ENCODE measurements around the gene DHFR2. TPM values are rescaled to one million over a fixed set of nuclear protein-coding genes. Genes with fewer than 3 reads are reported as not detected.

Gene DHFR2
- total and polyA plus RNA-seq, 9 of the 15 experiments (the other 6 are each of a cell fraction or from before 2014, with no cell fraction given): 0.64 to 1.7 (median 1.4) TPM

DNA sequence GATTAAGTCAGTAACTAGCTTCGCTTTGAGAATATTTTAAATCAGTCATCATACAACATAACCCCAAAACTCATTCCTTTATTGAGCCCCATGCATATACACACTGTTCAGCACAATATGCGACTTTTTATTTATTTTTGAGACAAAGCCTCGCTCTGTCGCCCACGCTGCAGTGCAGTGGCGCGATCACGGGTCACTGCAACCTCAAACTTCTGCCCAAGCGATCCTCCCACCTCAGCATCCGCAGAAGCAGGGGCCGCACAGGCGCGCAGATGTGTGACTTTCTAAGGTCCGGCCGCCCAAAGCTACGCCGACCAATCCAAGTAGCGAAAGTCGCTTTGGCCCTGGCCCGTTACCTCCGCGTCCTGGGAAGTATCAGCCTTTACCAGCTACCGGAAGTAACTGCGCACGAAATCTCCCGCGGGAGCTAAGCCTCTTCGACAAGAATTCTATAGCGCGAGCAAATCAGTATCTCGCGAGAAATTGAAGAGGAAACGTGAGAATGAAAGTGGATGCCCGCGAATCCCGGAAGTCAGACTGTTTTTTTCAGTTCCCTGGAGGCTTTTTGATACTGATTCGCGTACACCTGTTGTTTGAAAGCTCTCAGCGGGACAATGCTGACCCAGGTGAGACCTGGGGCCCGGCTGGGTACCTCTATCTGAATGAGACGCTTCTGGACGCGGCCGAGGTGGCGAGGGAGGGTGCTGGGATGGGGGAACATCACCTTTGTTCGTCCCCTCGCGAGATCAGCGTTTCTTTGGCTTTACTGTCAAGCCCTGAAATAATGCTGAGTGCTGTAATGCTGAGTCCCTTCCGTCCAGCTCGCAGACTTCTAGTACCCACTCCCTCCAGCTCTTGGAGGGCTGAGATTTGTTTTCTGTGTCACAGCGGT is at the start of gene DHFR2, which contains the start of gene NSUN3 (continued):
- TF ChIP-seq, protein P1, sequence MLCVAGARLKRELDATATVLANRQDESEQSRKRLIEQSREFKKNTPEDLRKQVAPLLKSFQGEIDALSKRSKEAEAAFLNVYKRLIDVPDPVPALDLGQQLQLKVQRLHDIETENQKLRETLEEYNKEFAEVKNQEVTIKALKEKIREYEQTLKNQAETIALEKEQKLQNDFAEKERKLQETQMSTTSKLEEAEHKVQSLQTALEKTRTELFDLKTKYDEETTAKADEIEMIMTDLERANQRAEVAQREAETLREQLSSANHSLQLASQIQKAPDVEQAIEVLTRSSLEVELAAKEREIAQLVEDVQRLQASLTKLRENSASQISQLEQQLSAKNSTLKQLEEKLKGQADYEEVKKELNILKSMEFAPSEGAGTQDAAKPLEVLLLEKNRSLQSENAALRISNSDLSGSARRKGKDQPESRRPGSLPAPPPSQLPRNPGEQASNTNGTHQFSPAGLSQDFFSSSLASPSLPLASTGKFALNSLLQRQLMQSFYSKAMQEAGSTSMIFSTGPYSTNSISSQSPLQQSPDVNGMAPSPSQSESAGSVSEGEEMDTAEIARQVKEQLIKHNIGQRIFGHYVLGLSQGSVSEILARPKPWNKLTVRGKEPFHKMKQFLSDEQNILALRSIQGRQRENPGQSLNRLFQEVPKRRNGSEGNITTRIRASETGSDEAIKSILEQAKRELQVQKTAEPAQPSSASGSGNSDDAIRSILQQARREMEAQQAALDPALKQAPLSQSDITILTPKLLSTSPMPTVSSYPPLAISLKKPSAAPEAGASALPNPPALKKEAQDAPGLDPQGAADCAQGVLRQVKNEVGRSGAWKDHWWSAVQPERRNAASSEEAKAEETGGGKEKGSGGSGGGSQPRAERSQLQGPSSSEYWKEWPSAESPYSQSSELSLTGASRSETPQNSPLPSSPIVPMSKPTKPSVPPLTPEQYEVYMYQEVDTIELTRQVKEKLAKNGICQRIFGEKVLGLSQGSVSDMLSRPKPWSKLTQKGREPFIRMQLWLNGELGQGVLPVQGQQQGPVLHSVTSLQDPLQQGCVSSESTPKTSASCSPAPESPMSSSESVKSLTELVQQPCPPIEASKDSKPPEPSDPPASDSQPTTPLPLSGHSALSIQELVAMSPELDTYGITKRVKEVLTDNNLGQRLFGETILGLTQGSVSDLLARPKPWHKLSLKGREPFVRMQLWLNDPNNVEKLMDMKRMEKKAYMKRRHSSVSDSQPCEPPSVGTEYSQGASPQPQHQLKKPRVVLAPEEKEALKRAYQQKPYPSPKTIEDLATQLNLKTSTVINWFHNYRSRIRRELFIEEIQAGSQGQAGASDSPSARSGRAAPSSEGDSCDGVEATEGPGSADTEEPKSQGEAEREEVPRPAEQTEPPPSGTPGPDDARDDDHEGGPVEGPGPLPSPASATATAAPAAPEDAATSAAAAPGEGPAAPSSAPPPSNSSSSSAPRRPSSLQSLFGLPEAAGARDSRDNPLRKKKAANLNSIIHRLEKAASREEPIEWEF (CRISPR knock-in tag; IDR thresholded peaks at IDR 0.05): no peak
- TF ChIP-seq RAD21 (CRISPR knock-in tag; conservative IDR thresholded peaks at IDR 0.05 in 1 of 2, IDR thresholded peaks at IDR 0.05 in 1 of 2) (no peak), POLR2A (conservative IDR thresholded peaks at IDR 0.05) (peak; percentile 85), NFXL1 (CRISPR knock-in tag; IDR thresholded peaks at IDR 0.05) (no peak), CCAR2 (IDR thresholded peaks at IDR 0.05; ENCODE audit: low read depth, low read length) (no peak), BRF1 (IDR thresholded peaks at IDR 0.05; ENCODE audit: borderline replicate concordance, extremely low read depth, insufficient read length) (no peak), ARHGAP35 (IDR thresholded peaks at IDR 0.05; ENCODE audit: partially characterized antibody) (peak; percentile 88), ESRRA (IDR thresholded peaks at IDR 0.05; ENCODE audit: borderline replicate concordance, low read depth) (no peak), NR2C1 (IDR thresholded peaks at IDR 0.05) (peak; percentile 43; the same call in 1 of the 2 replicates), NR2C1 (tag; IDR thresholded peaks at IDR 0.05) (peak; percentile 13; the same call in 1 of the 2 replicates), KHSRP (IDR thresholded peaks at IDR 0.05) (no peak), YBX1 (IDR thresholded peaks at IDR 0.05) (no peak), SMAD2 (IDR thresholded peaks at IDR 0.05; ENCODE audit: low read depth, low read length) (no peak), SMAD4 (CRISPR knock-in tag; conservative IDR thresholded peaks at IDR 0.05) (no peak), SP2 (IDR thresholded peaks at IDR 0.05; ENCODE audit: extremely low read depth, low read depth, low read length, poor library complexity, severe bottlenecking) (no peak), DACH1 (IDR thresholded peaks at IDR 0.05; ENCODE audit: partially characterized antibody) (no peak), SMARCC2 (IDR thresholded peaks at IDR 0.05; ENCODE audit: low read depth) (no peak), ZNF224 (CRISPR knock-in tag; IDR thresholded peaks at IDR 0.05) (no peak), SMAD3 (CRISPR knock-in tag; conservative IDR thresholded peaks at IDR 0.05) (no peak), SRSF1 (IDR thresholded peaks at IDR 0.05; ENCODE audit: low read depth, low read length) (no peak), ZZZ3 (IDR thresholded peaks at IDR 0.05) (no peak), FOSL1 (tag; conservative IDR thresholded peaks at IDR 0.05) (no peak)
- TF ChIP-seq, protein P2, sequence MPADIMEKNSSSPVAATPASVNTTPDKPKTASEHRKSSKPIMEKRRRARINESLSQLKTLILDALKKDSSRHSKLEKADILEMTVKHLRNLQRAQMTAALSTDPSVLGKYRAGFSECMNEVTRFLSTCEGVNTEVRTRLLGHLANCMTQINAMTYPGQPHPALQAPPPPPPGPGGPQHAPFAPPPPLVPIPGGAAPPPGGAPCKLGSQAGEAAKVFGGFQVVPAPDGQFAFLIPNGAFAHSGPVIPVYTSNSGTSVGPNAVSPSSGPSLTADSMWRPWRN (IDR thresholded peaks at IDR 0.05; ENCODE audit: low read depth): no peak
- TF ChIP-seq, protein P3, sequence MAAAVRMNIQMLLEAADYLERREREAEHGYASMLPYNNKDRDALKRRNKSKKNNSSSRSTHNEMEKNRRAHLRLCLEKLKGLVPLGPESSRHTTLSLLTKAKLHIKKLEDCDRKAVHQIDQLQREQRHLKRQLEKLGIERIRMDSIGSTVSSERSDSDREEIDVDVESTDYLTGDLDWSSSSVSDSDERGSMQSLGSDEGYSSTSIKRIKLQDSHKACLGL (CRISPR knock-in tag; IDR thresholded peaks at IDR 0.05; ENCODE audit: borderline replicate concordance, poor library complexity, severe bottlenecking): no peak

All from K562 (cell line).